Psoas muscle (tissue), 8 donors: Measurements from ENCODE around the gene PLCXD3. TPM values are rescaled to one million over a fixed set of nuclear protein-coding genes. Genes with fewer than 3 reads are reported as not detected.
"Not testable (repeated sequence)": the region's sequence is repeated elsewhere in the genome, so short reads cannot be mapped to it uniquely, and the experiment has no call there.

Source experiments
- ATAC-seq, 4 donors: fragments of 200-7000 bp; cut with Tn5 transposase; one replicate each; pipeline ENCODE4 v1.9.1; 2020; ENCODE audit warnings: moderate library complexity in 3 of 4, mild to moderate bottlenecking in 2 of 4
- DNase-seq, 2 donors: peaks; one replicate each; pipeline ENCODE4 v3.0.0-alpha.2; 2020
- H3K27ac ChIP-seq: fragments of 200-600 bp; one replicate; pipeline ENCODE4 v1.8.0; 2022
- H3K27me3 ChIP-seq, 3 donors: fragments of 200-600 bp in 1 of 3; one replicate each; pipeline versions ENCODE4 v1.6.1 to v1.8.0; 2013 to 2022; ENCODE audit warnings: low read length in 2 of 3, mild to moderate bottlenecking in 2 of 3, moderate library complexity in 1 of 3; ENCODE audit not compliant: insufficient read depth in 3 of 3
- H3K36me3 ChIP-seq, 2 donors: fragments of 200-600 bp in 1 of 2; one replicate each; pipeline versions ENCODE4 v1.6.1 to v1.8.0; 2013 to 2022; ENCODE audit warnings: low read depth in 1 of 2, mild to moderate bottlenecking in 1 of 2, moderate library complexity in 1 of 2; ENCODE audit not compliant: insufficient read depth in 1 of 2
- H3K4me1 ChIP-seq: fragments of 200-600 bp; one replicate; pipeline ENCODE4 v1.8.0; 2022
- H3K4me3 ChIP-seq: fragments of 200-600 bp; one replicate; pipeline ENCODE4 v1.8.0; 2022; ENCODE audit warnings: mild to moderate bottlenecking
- H3K9me3 ChIP-seq: fragments of 200-600 bp; one replicate; pipeline ENCODE4 v1.8.0; 2022
- WGBS, 3 donors: extraction: QIAGEN DNeasy Blood & Tissue Kit; methylation state at CpG; one replicate each; pipeline versions ENCODE4 v1.1.6 to v1.1.7; 2013; 5-methylcytosine and 5-hydroxymethylcytosine counted together
- intact Hi-C, 2 donors: fragments of 100-400 bp; cut with DNase I; formaldehyde crosslinking; loops; one replicate each; pipeline versions ENCODE4 v1.11.0 to v1.14.2; 2022
- polyA plus RNA-seq, 3 donors: library from polyadenylated mRNA; stranded (reverse); fragments of 200-250 nt; gene quantifications; one replicate each; pipeline ENCODE4 v1.2.3, GENCODE V29; 2013
- total RNA-seq, 4 donors: library from RNA; stranded (reverse); fragmentation: NEBNext Ultra II Directional in 2 of 4; extraction: Animal tissue kit (Norgen Biotek cat#: 25700) in 2 of 4; gene quantifications; one replicate each; pipeline versions ENCODE4 v1.2.1 to v1.2.4, GENCODE V29; 2021 to 2023
- TF ChIP-seq, protein P1 (sequence below): fragments of 200-600 bp; IDR thresholded peaks from one replicate; pipeline ENCODE4 v1.8.0; 2022; ENCODE audit warnings: antibody characterized with exemption
- donor health status: healthy with polysubstance abuse.
- donor health status: DM: no; HTN: no; CAD: no; lungs with moderate emphysema.
- donor health status: Bipolar disorder and iron deficiency.
- donor health status: healthy.
- donor health status: DM: yes; HTN: yes; CAD: no.
- donor health status: DM: no; HTN: no; CAD: no.
- donor health status: DM: no; HTN: no; CAD: no.
- donor health status: DM: yes; HTN: yes; CAD: no.

PLCXD3 gene
- total and polyA plus RNA-seq, 7 donors = 0.12 to 0.73 (median 0.22) TPM

DNA sequence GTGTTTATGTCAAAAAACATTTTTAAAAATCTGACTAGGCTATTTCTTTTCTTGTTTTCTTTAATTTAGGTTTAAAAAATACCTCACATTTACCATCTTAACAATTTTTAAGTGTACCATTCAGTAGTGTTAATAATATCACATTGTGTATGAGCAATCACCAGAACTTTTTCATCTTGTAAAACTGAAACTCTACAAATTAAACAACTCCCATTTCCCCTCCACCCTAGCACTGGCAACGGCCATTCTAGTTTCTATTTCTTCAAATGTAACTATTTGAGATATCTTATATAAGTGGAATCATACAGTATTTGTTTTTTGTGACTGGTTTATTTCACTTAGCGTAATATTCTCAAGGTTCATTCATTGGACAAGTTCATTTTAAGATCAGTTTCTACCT, 27.7 kb downstream of the PLCXD3 start:
- Histone ChIP-seq H3K9me3 (no peaks in the 10 kb centered on the region), H3K36me3 (no peaks in the 10 kb centered on the region), H3K27me3 (no peaks in the 10 kb centered on the region), H3K27ac (no peak overlapping the region), H3K4me1 (no peaks in the 10 kb centered on the region), H3K4me3 (no peak overlapping the region)
- ATAC-seq (no peak), DNase-seq (no peak)
- TF ChIP-seq, protein P1, sequence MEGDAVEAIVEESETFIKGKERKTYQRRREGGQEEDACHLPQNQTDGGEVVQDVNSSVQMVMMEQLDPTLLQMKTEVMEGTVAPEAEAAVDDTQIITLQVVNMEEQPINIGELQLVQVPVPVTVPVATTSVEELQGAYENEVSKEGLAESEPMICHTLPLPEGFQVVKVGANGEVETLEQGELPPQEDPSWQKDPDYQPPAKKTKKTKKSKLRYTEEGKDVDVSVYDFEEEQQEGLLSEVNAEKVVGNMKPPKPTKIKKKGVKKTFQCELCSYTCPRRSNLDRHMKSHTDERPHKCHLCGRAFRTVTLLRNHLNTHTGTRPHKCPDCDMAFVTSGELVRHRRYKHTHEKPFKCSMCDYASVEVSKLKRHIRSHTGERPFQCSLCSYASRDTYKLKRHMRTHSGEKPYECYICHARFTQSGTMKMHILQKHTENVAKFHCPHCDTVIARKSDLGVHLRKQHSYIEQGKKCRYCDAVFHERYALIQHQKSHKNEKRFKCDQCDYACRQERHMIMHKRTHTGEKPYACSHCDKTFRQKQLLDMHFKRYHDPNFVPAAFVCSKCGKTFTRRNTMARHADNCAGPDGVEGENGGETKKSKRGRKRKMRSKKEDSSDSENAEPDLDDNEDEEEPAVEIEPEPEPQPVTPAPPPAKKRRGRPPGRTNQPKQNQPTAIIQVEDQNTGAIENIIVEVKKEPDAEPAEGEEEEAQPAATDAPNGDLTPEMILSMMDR = no peak
- intact Hi-C loops = no loop called here
- WGBS, 3 donors = 67 to 72% (median 69%) methylated on average over 2 of the region's 2 CpGs

DNA sequence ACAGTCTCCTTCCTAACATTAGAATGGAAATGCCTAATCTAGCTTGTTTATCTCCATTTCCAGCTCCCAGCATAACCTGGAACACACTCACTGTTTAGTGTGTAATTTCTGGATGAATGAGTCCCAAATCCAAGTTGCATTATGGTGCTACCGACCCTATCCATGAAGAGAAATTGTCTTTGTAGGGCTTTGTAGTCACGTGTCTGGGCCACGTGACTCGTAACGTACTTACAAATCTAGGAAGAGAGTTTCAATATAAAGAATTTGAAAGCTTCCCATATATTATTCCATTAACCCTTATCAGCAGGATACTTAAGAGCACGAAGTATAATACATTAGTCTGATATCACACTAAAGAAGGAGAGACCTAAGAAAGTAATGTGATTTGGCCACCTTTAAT, 28.2 kb downstream of the PLCXD3 start:
- no peak for ATAC-seq
- WGBS, 3 donors = 85 to 86% (median 85%) methylated on average over 6 of the region's 6 CpGs
- Histone ChIP-seq H3K4me3 (no peak overlapping the region), H3K27me3 (no peaks in the 10 kb centered on the region), H3K9me3 (no peaks in the 10 kb centered on the region), H3K4me1 (no peaks in the 10 kb centered on the region), H3K36me3 (no peaks in the 10 kb centered on the region), H3K27ac (no peak overlapping the region)
- TF ChIP-seq, protein P1 = no peak
- DNase-seq = no peak
- intact Hi-C loops = no loop called here

- H3K27me3 ChIP-seq, DNase-seq, intact Hi-C loops, H3K36me3 ChIP-seq, ATAC-seq, H3K4me1 ChIP-seq, H3K4me3 ChIP-seq, H3K9me3 ChIP-seq, H3K27ac ChIP-seq: not testable (repeated sequence)
- WGBS, 3 donors = 0% methylated on average over 1 of the region's 1 CpG; no CpG with 5 or more reads in 2 of the 3 donors
Measured at GRCh38 chr5:41471571-41472208, 38.7 kb downstream of the PLCXD3 start.

- 66 to 73% (median 70%) methylated on average over 3 of the region's 3 CpGs for WGBS, 3 donors
- ATAC-seq (no peak), DNase-seq (no peak)
- no peaks in the 10 kb centered on the region for H3K27me3 ChIP-seq
- intact Hi-C loops = no loop called here
- H3K27ac ChIP-seq = no peak overlapping the region
- H3K36me3 ChIP-seq = no peaks in the 10 kb centered on the region
- TF ChIP-seq, protein P1 = no peak
- no peaks in the 10 kb centered on the region for H3K4me1 ChIP-seq
- H3K4me3 ChIP-seq = no peak overlapping the region
- H3K9me3 ChIP-seq = peaks cover 3% of the 10 kb centered on the region
Measured at GRCh38 chr5:41465493-41466171, 44.8 kb downstream of the PLCXD3 start.

GRCh38 chr5:41459557-41459956, 50.8 kb downstream of the PLCXD3 start:
- 97 to 100% (median 97%) methylated on average over 1 of the region's 1 CpG for WGBS, 3 donors
- no peak overlapping the region for H3K4me3 ChIP-seq
- H3K4me1 ChIP-seq = no peaks in the 10 kb centered on the region
- intact Hi-C loops = no loop called here
- TF ChIP-seq, protein P1 = no peak
- H3K27ac ChIP-seq = no peak overlapping the region
- H3K27me3 ChIP-seq = no peaks in the 10 kb centered on the region
- DNase-seq = no peak
- no peak for ATAC-seq
- H3K9me3 ChIP-seq = no peaks in the 10 kb centered on the region
- H3K36me3 ChIP-seq = no peaks in the 10 kb centered on the region
